GM23248 (cell line): ENCODE measurements around the gene LSAMP. TPM values are rescaled to one million over a fixed set of nuclear protein-coding genes. Genes with fewer than 3 reads are reported as not detected.
A peak's percentile ranks its signal among the peaks of the same experiment; 100 is the strongest.
"Not testable (repeated sequence)": the region's sequence is repeated elsewhere in the genome, so short reads cannot be mapped to it uniquely, and the experiment has no call there.

Source experiments
- DNase-seq: peaks from one replicate; pipeline ENCODE4 v3.0.0-alpha.2; 2015
- H2AFZ ChIP-seq: fragments of 200-600 bp; sonication (generic); 2 replicates; pipeline ENCODE4 v1.6.1; 2016; ENCODE audit warnings: antibody characterized with exemption
- H3F3A ChIP-seq: fragments of 200-600 bp; sonication (generic); 2 replicates; pipeline ENCODE4 v1.6.1; 2016; ENCODE audit warnings: mild to moderate bottlenecking, antibody characterized with exemption, mixed run types; ENCODE audit not compliant: insufficient read depth
- H3K27ac ChIP-seq: fragments of 200-600 bp; sonication (generic); 2 replicates; pipeline ENCODE4 v1.5.1; 2016; ENCODE audit warnings: mild to moderate bottlenecking
- H3K27me3 ChIP-seq: fragments of 200-600 bp; sonication (generic); replicated peaks from 2 replicates; pipeline ENCODE4 v1.6.1; 2016; ENCODE audit warnings: mild to moderate bottlenecking; ENCODE audit not compliant: insufficient read depth
- H3K36me3 ChIP-seq: fragments of 200-600 bp; sonication (generic); 2 replicates; pipeline ENCODE4 v1.6.1; 2016; ENCODE audit warnings: low read depth, mild to moderate bottlenecking
- H3K4me1 ChIP-seq: fragments of 200-600 bp; sonication (generic); 2 replicates; pipeline ENCODE4 v1.6.1; 2016; ENCODE audit warnings: mild to moderate bottlenecking; ENCODE audit not compliant: insufficient read depth
- H3K4me2 ChIP-seq: fragments of 200-600 bp; sonication (generic); one replicate; pipeline ENCODE4 v1.6.1; 2016; ENCODE audit warnings: mild to moderate bottlenecking; ENCODE audit not compliant: unreplicated experiment
- H3K4me3 ChIP-seq: fragments of 200-600 bp; sonication (generic); 2 replicates; pipeline ENCODE4 v1.5.1; 2016; ENCODE audit warnings: mild to moderate bottlenecking
- H3K79me2 ChIP-seq: fragments of 200-600 bp; sonication (generic); 2 replicates; pipeline ENCODE4 v1.6.1; 2016; ENCODE audit warnings: mild to moderate bottlenecking; ENCODE audit not compliant: insufficient read depth
- H3K9ac ChIP-seq: fragments of 200-600 bp; sonication (generic); 2 replicates; pipeline ENCODE4 v1.6.1; 2016; ENCODE audit warnings: mild to moderate bottlenecking
- H3K9me2 ChIP-seq: fragments of 200-600 bp; sonication (generic); 2 replicates; pipeline ENCODE4 v1.6.1; 2016; ENCODE audit warnings: mixed run types, mild to moderate bottlenecking, moderate library complexity; ENCODE audit not compliant: insufficient read depth
- H3K9me3 ChIP-seq: fragments of 200-600 bp; sonication (generic); one replicate; pipeline ENCODE4 v1.6.1; 2017; ENCODE audit warnings: low read depth
- H4K20me1 ChIP-seq: fragments of 200-600 bp; sonication (generic); 2 replicates; pipeline ENCODE4 v1.6.0; 2016; ENCODE audit not compliant: insufficient read depth
- EZH2 ChIP-seq: fragments of 200-600 bp; sonication (generic); IDR thresholded peaks from 2 replicates; pipeline ENCODE4 v1.6.1; 2018; ENCODE audit warnings: antibody characterized with exemption, mild to moderate bottlenecking; ENCODE audit not compliant: insufficient read depth, poor library complexity, severe bottlenecking
- EZH2phosphoT487 ChIP-seq: fragments of 200-600 bp; sonication (generic); IDR thresholded peaks from 2 replicates; pipeline ENCODE4 v1.6.1; 2018; ENCODE audit warnings: antibody characterized with exemption, moderate library complexity, mild to moderate bottlenecking, low read depth; ENCODE audit not compliant: insufficient read depth
- WGBS, 2 experiments: methylation state at CpG; one replicate each; pipeline ENCODE4 v1.1.6; 2015 to 2017; ENCODE audit warnings: low lambda C conversion rate in 2 of 2, low coverage in 1 of 2; ENCODE audit errors: missing lambda C conversion rate in 2 of 2; 5-methylcytosine and 5-hydroxymethylcytosine counted together
- in situ Hi-C: fragments of 300-500 bp; cut with MboI; formaldehyde crosslinking; loops from 2 replicates; pipeline ENCODE4 v1.15.0; 2020
- polyA plus RNA-seq: library from polyadenylated mRNA; unstranded; fragments of >200 nt; fragmentation: Nextera tagmentation; extraction: Ambion mirVana; gene quantifications from 2 replicates; pipeline ENCODE4 v1.2.1, GENCODE V29; 2016
- total RNA-seq: library from RNA; depleted of rRNA; stranded (reverse); fragments of >200 nt; shearing (Covaris generic); gene quantifications from 2 replicates; pipeline ENCODE4 v1.2.3, GENCODE V29; 2014

LSAMP gene
- total and polyA plus RNA-seq, 2 experiments from 2014 or later = 4.5 to 9.3 TPM

- Histone ChIP-seq H3K27ac (no peak overlapping the region), H3K4me1 (peaks cover 38% of the 10 kb centered on the region), H3K36me3 (no peaks in the 10 kb centered on the region), H3K27me3 (no peaks in the 10 kb centered on the region), H4K20me1 (no peaks in the 10 kb centered on the region), H3K9me3 (no peaks in the 10 kb centered on the region), H2AFZ (no peak overlapping the region), H3F3A (peaks cover 30% of the 10 kb centered on the region), H3K4me2 (peak overlapping the region; percentile 9), H3K9ac (peak overlapping the region; percentile 36), H3K4me3 (no peak overlapping the region), H3K9me2 (no peaks in the 10 kb centered on the region), H3K79me2 (no peaks in the 10 kb centered on the region)
- in situ Hi-C loops = no loop called here
- WGBS, 2 experiments = 71 to 72% methylated on average over 6 of the region's 6 CpGs
- DNase-seq = peak; percentile 59
- TF ChIP-seq EZH2 (no peak), EZH2phosphoT487 (no peak)
Measured at GRCh38 chr3:115792206-115792955, 652.9 kb downstream of the LSAMP start.

GRCh38 chr3:115791271-115792153, 653.8 kb downstream of the LSAMP start:
- Histone ChIP-seq H3K4me2 (peak overlapping the region; percentile 9), H3K9ac (peak overlapping the region; percentile 36; the same call in 1 of the 2 replicates), H3K27ac (peak overlapping the region; percentile 93), H3K4me1 (peaks cover 43% of the 10 kb centered on the region), H3F3A (peaks cover 37% of the 10 kb centered on the region)
- DNase-seq, H3K9me3 ChIP-seq, H3K36me3 ChIP-seq, H4K20me1 ChIP-seq, H3K9me2 ChIP-seq, H3K27me3 ChIP-seq, H3K79me2 ChIP-seq, H2AFZ ChIP-seq, H3K4me3 ChIP-seq, in situ Hi-C loops: not testable (repeated sequence)
- 90 to 95% methylated on average over 8 to 53 of the region's 55 CpGs for WGBS, 2 experiments

GRCh38 chr3:115790759-115791158, 654.5 kb downstream of the LSAMP start:
- Histone ChIP-seq H3K9me2 (no peaks in the 10 kb centered on the region), H3F3A (peaks cover 44% of the 10 kb centered on the region), H3K9me3 (no peaks in the 10 kb centered on the region), H2AFZ (no peak overlapping the region), H3K9ac (peak overlapping the region; percentile 63), H4K20me1 (no peaks in the 10 kb centered on the region), H3K4me3 (no peak overlapping the region), H3K27ac (peak overlapping the region; percentile 93), H3K4me1 (peaks cover 51% of the 10 kb centered on the region), H3K79me2 (no peaks in the 10 kb centered on the region), H3K4me2 (peak overlapping the region; percentile 40), H3K27me3 (no peaks in the 10 kb centered on the region), H3K36me3 (no peaks in the 10 kb centered on the region)
- 23 to 30% methylated on average over 3 of the region's 3 CpGs for WGBS, 2 experiments
- TF ChIP-seq EZH2phosphoT487 (no peak), EZH2 (no peak)
- DNase-seq = peak; percentile 98
- in situ Hi-C loops = no loop called here

DNA sequence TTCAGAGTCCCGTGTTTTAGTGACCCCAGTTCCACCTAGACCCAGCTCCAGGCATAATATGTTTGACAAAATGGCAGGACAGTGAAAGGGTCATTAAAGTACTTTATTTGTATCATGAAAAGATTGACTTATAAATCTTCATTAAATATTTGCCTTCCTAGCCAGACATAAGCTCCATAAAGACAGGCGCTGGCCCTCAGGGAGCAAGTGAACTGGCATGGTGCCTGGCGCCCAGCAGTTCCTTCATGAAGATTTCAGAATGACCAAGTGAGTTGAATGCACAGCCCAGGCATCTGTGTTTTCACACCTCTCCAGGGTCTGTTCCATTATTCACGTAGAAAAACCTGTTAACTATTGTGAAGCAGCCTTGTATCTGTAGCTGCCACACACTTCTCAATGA, 655.8 kb downstream of the LSAMP start:
- no peak overlapping the region for H2AFZ ChIP-seq
- no peaks in the 10 kb centered on the region for H3K9me3 ChIP-seq
- H3F3A ChIP-seq = peaks cover 54% of the 10 kb centered on the region
- no peaks in the 10 kb centered on the region for H3K27me3 ChIP-seq
- H3K4me1 ChIP-seq = peaks cover 55% of the 10 kb centered on the region
- 0 out of 2 replicates have a peak overlapping the region, but pooled peaks have one; percentile 10 for H3K4me3 ChIP-seq
- H3K36me3 ChIP-seq = no peaks in the 10 kb centered on the region
- H3K9me2 ChIP-seq = no peaks in the 10 kb centered on the region
- H3K27ac ChIP-seq = peak overlapping the region; percentile 93
- H4K20me1 ChIP-seq = no peaks in the 10 kb centered on the region
- no peaks in the 10 kb centered on the region for H3K79me2 ChIP-seq
- 88 to 92% methylated on average over 4 of the region's 4 CpGs for WGBS, 2 experiments
- TF ChIP-seq EZH2phosphoT487 (no peak), EZH2 (no peak)
- no peak for DNase-seq
- peak overlapping the region; percentile 31 for H3K4me2 ChIP-seq
- H3K9ac ChIP-seq = peak overlapping the region; percentile 63
- in situ Hi-C loops = loop anchor here (10.0 kb wide), 1 partner anchor 575 kb away; no protein-coding TSS in a partner anchor
